H1 (cell line): ENCODE measurements around the gene SKAP2. TPM values are rescaled to one million over a fixed set of nuclear protein-coding genes. Genes with fewer than 3 reads are reported as not detected.

Source experiments
- CTCF ChIA-PET: fragments of 300-600 bp; sonication (Branson Sonifier 250); formaldehyde crosslinking; loops from one replicate; lab custom pipeline; 2021; ENCODE audit not compliant: partially characterized antibody; lab: Charles Lee
- POLR2A ChIA-PET: fragments of 300-600 bp; sonication (Branson Sonifier 250); formaldehyde crosslinking; loops from one replicate; lab custom pipeline; 2021; ENCODE audit warnings: inconsistent platforms; ENCODE audit not compliant: partially characterized antibody; lab: Charles Lee
- DNase-seq, 2 experiments: peaks; one replicate each; pipeline versions ENCODE4 v3.0.0 to v3.0.0-alpha.2; 2010 to 2022; ENCODE audit warnings: low spot score in 2 of 2, low read depth in 1 of 2, mixed read lengths in 1 of 2
- FAIRE-seq: peaks from 2 replicates; lab custom pipeline; 2011; peaks lifted over from hg19 to GRCh38; lab: Jason Lieb, UNC
- H2AFZ ChIP-seq: 2 replicates; pipeline ENCODE4 v1.8.1; 2012; ENCODE audit warnings: low read length, inconsistent platforms
- H2AK5ac ChIP-seq: 2 replicates; pipeline ENCODE4 v1.6.1; 2013; ENCODE audit warnings: low read depth, low read length
- H2BK120ac ChIP-seq: replicated peaks from 2 replicates; pipeline ENCODE3; 2013; ENCODE audit warnings: low read depth, low read length, inconsistent platforms
- H2BK12ac ChIP-seq: 2 replicates; pipeline ENCODE4 v1.6.1; 2013; ENCODE audit warnings: low read depth, low read length
- H2BK15ac ChIP-seq: 2 replicates; pipeline ENCODE4 v1.6.1; 2013; ENCODE audit warnings: low read length
- H2BK20ac ChIP-seq: 2 replicates; pipeline ENCODE4 v1.6.1; 2013; ENCODE audit warnings: low read length
- H2BK5ac ChIP-seq: 2 replicates; pipeline ENCODE4 v1.6.1; 2013; ENCODE audit warnings: low read depth, low read length
- H3K14ac ChIP-seq: 2 replicates; pipeline ENCODE4 v1.6.1; 2013; ENCODE audit warnings: inconsistent platforms; ENCODE audit not compliant: insufficient read length
- H3K18ac ChIP-seq: 2 replicates; pipeline ENCODE4 v1.6.1; 2013; ENCODE audit warnings: low read length; ENCODE audit errors: extremely low read depth
- H3K23ac ChIP-seq: 2 replicates; pipeline ENCODE4 v1.6.1; 2013; ENCODE audit warnings: inconsistent platforms; ENCODE audit not compliant: insufficient read length
- H3K23me2 ChIP-seq: 2 replicates; pipeline ENCODE4 v1.6.1; 2013; ENCODE audit warnings: low read depth, low read length
- H3K27ac ChIP-seq: 2 replicates; pipeline ENCODE4 v1.6.1; 2011; ENCODE audit warnings: low read depth, low read length, inconsistent platforms
- H3K27me3 ChIP-seq, 4 experiments: replicated peaks in 1 of 4; 1 replicate in 1 of 4; 2 replicates in 3 of 4; pipeline versions ENCODE4 v1.6.1 to v1.8.1; 2011 to 2013; ENCODE audit warnings: low read length in 3 of 4, mild to moderate bottlenecking in 3 of 4, inconsistent platforms in 2 of 4, mixed read lengths in 2 of 4, moderate library complexity in 1 of 4; ENCODE audit not compliant: control insufficient read depth in 3 of 4, insufficient read depth in 3 of 4; ENCODE audit errors: extremely low read depth in 1 of 4
- H3K36me3 ChIP-seq, 4 experiments: 2 replicates each; pipeline versions ENCODE4 v1.6.1 to v1.8.1; 2011 to 2013; ENCODE audit warnings: mild to moderate bottlenecking in 4 of 4, low read length in 3 of 4, moderate library complexity in 2 of 4, control low read depth in 1 of 4, inconsistent platforms in 1 of 4; ENCODE audit not compliant: insufficient read depth in 4 of 4, control insufficient read depth in 2 of 4
- H3K4ac ChIP-seq: replicated peaks from 2 replicates; pipeline ENCODE3; 2013; ENCODE audit warnings: low read length, low read depth, mixed read lengths, inconsistent platforms; ENCODE audit not compliant: insufficient read length
- H3K4me1 ChIP-seq, 4 experiments: replicated peaks in 1 of 4; 1 replicate in 1 of 4; 2 replicates in 3 of 4; pipeline versions ENCODE4 v1.6.1 to v1.8.1; 2011 to 2013; ENCODE audit warnings: low read length in 3 of 4, inconsistent platforms in 2 of 4, mixed read lengths in 1 of 4; ENCODE audit not compliant: insufficient read depth in 4 of 4, control insufficient read depth in 3 of 4
- H3K4me2 ChIP-seq, 2 experiments: 2 replicates each; pipeline versions ENCODE4 v1.6.1 to v1.8.1; 2011 to 2013; ENCODE audit warnings: low read depth in 2 of 2, low read length in 2 of 2, control low read depth in 1 of 2, inconsistent platforms in 1 of 2, mild to moderate bottlenecking in 1 of 2; ENCODE audit not compliant: insufficient read depth in 1 of 2
- H3K4me3 ChIP-seq, 4 experiments: fragments of 200-600, 300-600 bp in 1 of 4; sonication (generic), shearing (Covaris generic), sonication (Bioruptor Twin) in 1 of 4; 2 replicates each; pipeline versions ENCODE4 v1.5.1 to v1.8.1; 2011 to 2016; ENCODE audit warnings: low read length in 4 of 4, low read depth in 3 of 4, control low read depth in 2 of 4, inconsistent platforms in 2 of 4, mild to moderate bottlenecking in 2 of 4, mixed read lengths in 1 of 4, moderate library complexity in 1 of 4; ENCODE audit not compliant: insufficient read depth in 2 of 4; ENCODE audit errors: extremely low read depth in 1 of 4
- H3K56ac ChIP-seq: replicated peaks from 2 replicates; pipeline ENCODE3; 2013; ENCODE audit warnings: low read depth, mild to moderate bottlenecking, mixed read lengths, low read length, inconsistent platforms; ENCODE audit not compliant: insufficient read length
- H3K79me1 ChIP-seq: 2 replicates; pipeline ENCODE4 v1.6.1; 2013; ENCODE audit warnings: low read depth, low read length, control low read depth
- H3K79me2 ChIP-seq, 2 experiments: 2 replicates each; pipeline versions ENCODE4 v1.6.1 to v1.8.1; 2012 to 2013; ENCODE audit warnings: low read length in 2 of 2, mild to moderate bottlenecking in 2 of 2, inconsistent platforms in 1 of 2; ENCODE audit not compliant: insufficient read depth in 2 of 2, control insufficient read depth in 1 of 2
- H3K9ac ChIP-seq, 4 experiments: replicated peaks in 1 of 4; 1 replicate in 1 of 4; 2 replicates in 3 of 4; pipeline versions ENCODE4 v1.6.1 to v1.8.1; 2011 to 2013; ENCODE audit warnings: low read depth in 3 of 4, low read length in 3 of 4, control low read depth in 2 of 4, mild to moderate bottlenecking in 2 of 4, moderate library complexity in 2 of 4, inconsistent platforms in 1 of 4; ENCODE audit errors: extremely low read depth in 1 of 4
- H3K9me3 ChIP-seq, 2 experiments: 2 replicates each; pipeline versions ENCODE4 v1.6.1 to v1.8.1; 2012 to 2013; ENCODE audit warnings: mild to moderate bottlenecking in 2 of 2, moderate library complexity in 2 of 2, control low read depth in 1 of 2, inconsistent platforms in 1 of 2, low read depth in 1 of 2, low read length in 1 of 2, mixed read lengths in 1 of 2; ENCODE audit not compliant: insufficient read depth in 2 of 2
- H4K20me1 ChIP-seq, 2 experiments: replicated peaks in 1 of 2; 2 replicates each; pipeline versions ENCODE3 to v1.8.1; 2011 to 2013; ENCODE audit warnings: inconsistent platforms in 2 of 2, low read length in 2 of 2, mild to moderate bottlenecking in 1 of 2; ENCODE audit not compliant: insufficient read depth in 2 of 2, control insufficient read depth in 1 of 2
- H4K5ac ChIP-seq: 2 replicates; pipeline ENCODE4 v1.6.1; 2013; ENCODE audit warnings: low read length, low read depth, mixed read lengths, inconsistent platforms; ENCODE audit not compliant: insufficient read length
- H4K8ac ChIP-seq: 2 replicates; pipeline ENCODE4 v1.8.0; 2013; ENCODE audit warnings: mild to moderate bottlenecking, moderate library complexity, low read length, inconsistent platforms; ENCODE audit not compliant: insufficient read depth; ENCODE audit errors: extremely low read depth
- H4K91ac ChIP-seq: replicated peaks from 2 replicates; pipeline ENCODE3; 2013; ENCODE audit warnings: low read length, mixed read lengths, inconsistent platforms; ENCODE audit not compliant: insufficient read length
- BCL11A ChIP-seq, 2 experiments: IDR thresholded peaks; one replicate each; pipeline ENCODE4 v1.6.1; 2011; ENCODE audit warnings: low read depth in 2 of 2, low read length in 2 of 2, mild to moderate bottlenecking in 2 of 2
- CHD1 ChIP-seq: IDR thresholded peaks from 2 replicates; pipeline ENCODE4 v1.6.1; 2012; ENCODE audit warnings: low read depth, low read length, improper control_type of control experiment
- KDM4A ChIP-seq: IDR thresholded peaks from one replicate; pipeline ENCODE4 v1.7.1; 2012; ENCODE audit warnings: low read depth, mild to moderate bottlenecking, moderate library complexity, low read length, inconsistent platforms; ENCODE audit not compliant: severe bottlenecking
- PHF8 ChIP-seq: fragments of 200-600 bp; sonication (generic); conservative IDR thresholded peaks from 2 replicates; pipeline ENCODE4 v1.7.1; 2012; ENCODE audit warnings: low read depth, mild to moderate bottlenecking, inconsistent platforms, low read length, moderate library complexity
- POU5F1 ChIP-seq: IDR thresholded peaks from 2 replicates; pipeline ENCODE4 v1.6.1; 2011; ENCODE audit warnings: low read depth, mild to moderate bottlenecking, low read length, moderate library complexity
- RFX5 ChIP-seq: IDR thresholded peaks from 2 replicates; pipeline ENCODE4 v1.6.1; 2011; ENCODE audit warnings: low read depth, low read length, improper control_type of control experiment, borderline replicate concordance
- SP1 ChIP-seq: IDR thresholded peaks from 2 replicates; pipeline ENCODE4 v1.6.1; 2011; ENCODE audit warnings: low read depth, low read length
- SP2 ChIP-seq: IDR thresholded peaks from 2 replicates; pipeline ENCODE4 v1.6.1; 2012; ENCODE audit warnings: mild to moderate bottlenecking, low read length, inconsistent platforms
- TAF1 ChIP-seq: IDR thresholded peaks from 2 replicates; pipeline ENCODE4 v1.6.1; 2011; ENCODE audit warnings: mild to moderate bottlenecking, low read depth, low read length
- TAF7 ChIP-seq: optimal IDR thresholded peaks from 2 replicates; pipeline ENCODE3; 2011; ENCODE audit warnings: low read depth, mild to moderate bottlenecking, inconsistent platforms, low read length, moderate library complexity, borderline replicate concordance
- WGBS, 2 experiments: shearing (Covaris generic) in 1 of 2; methylation state at CpG; one replicate each; pipeline versions ENCODE4 v1.1.6 to v1.1.7; 2013 to 2015; ENCODE audit warnings: low lambda C conversion rate in 2 of 2, mixed read lengths in 2 of 2, inconsistent platforms in 1 of 2, low coverage in 1 of 2, missing lambda C conversion rate in 1 of 2; ENCODE audit not compliant: insufficient replicate concordance in 2 of 2, insufficient coverage in 1 of 2, insufficient read length in 1 of 2; ENCODE audit errors: extremely low coverage in 1 of 2, missing lambda C conversion rate in 1 of 2; 5-methylcytosine and 5-hydroxymethylcytosine counted together
- polyA plus RNA-seq, 7 experiments: library from polyadenylated mRNA; depleted of rRNA in 3 of 7; stranded (reverse) in 5 of 7; unstranded in 2 of 7; fragments of >200 nt in 5 of 7; fragments of 200-250 nt in 2 of 7; gene quantifications; 1 replicate in 5 of 7; 2 replicates in 1 of 7; 4 replicates in 1 of 7; pipeline versions ENCODE4 v1.2.1 to v1.2.3, GENCODE V29; 2011 to 2013; ENCODE audit warnings: missing spikeins in 2 of 7, mixed read lengths in 2 of 7
- total RNA-seq: library from RNA; stranded (reverse); fragmentation: NEBNext Ultra II Directional; extraction: Animal tissue kit (Norgen Biotek cat#: 25700); gene quantifications from 2 replicates; pipeline ENCODE4 v1.2.1, GENCODE V29; 2021

The SKAP2 gene
- total and polyA plus RNA-seq, 2 of the 8 experiments (the other 6 are each of a cell fraction or from before 2014, with no cell fraction given), result 0.53 to 5.1 TPM

- FAIRE-seq, result no peak
- no peak overlapping the region for H4K91ac ChIP-seq
- H3K23me2 ChIP-seq, result no peaks in the 10 kb centered on the region
- no peak overlapping the region for H3K4me2 ChIP-seq
- CTCF ChIA-PET, result interaction anchor here (0.6 to 1.3 kb wide), 2 partner anchors 296 to 322 kb away, joined by 3 read pairs; no protein-coding TSS in a partner anchor
- no peak overlapping the region for H3K56ac ChIP-seq
- H3K4me1 ChIP-seq, result no peaks in the 10 kb centered on the region
- no peak overlapping the region for H2BK20ac ChIP-seq
- no peak overlapping the region for H3K4ac ChIP-seq
- H2AFZ ChIP-seq, result no peak overlapping the region
- no peak overlapping the region for H2BK120ac ChIP-seq
- H3K4me3 ChIP-seq, result no peak overlapping the region
- no peak for DNase-seq
- no peak overlapping the region for H3K9ac ChIP-seq
- H3K79me1 ChIP-seq, result no peaks in the 10 kb centered on the region
- WGBS, 2 experiments, result 94% methylated on average over 2 of the region's 2 CpGs; no CpG with 5 or more reads in 1 of the 2 experiments
- no peak overlapping the region for H2BK15ac ChIP-seq
- no peak overlapping the region for H3K23ac ChIP-seq
- POLR2A ChIA-PET, result no interaction called here
- H3K14ac ChIP-seq, result no peak overlapping the region
- no peak overlapping the region for H4K5ac ChIP-seq
- H4K8ac ChIP-seq, result no peak overlapping the region
- no peaks in the 10 kb centered on the region for H3K36me3 ChIP-seq
- H3K18ac ChIP-seq, result no peak overlapping the region
- H2BK12ac ChIP-seq, result no peak overlapping the region
- H4K20me1 ChIP-seq, result no peaks in the 10 kb centered on the region
- H3K27ac ChIP-seq, result no peak overlapping the region
- H3K27me3 ChIP-seq, result no peaks in the 10 kb centered on the region
- no peak overlapping the region for H2AK5ac ChIP-seq
- H3K9me3 ChIP-seq, result no peaks in the 10 kb centered on the region
- no peaks in the 10 kb centered on the region for H3K79me2 ChIP-seq
- H2BK5ac ChIP-seq, result no peak overlapping the region
- TF ChIP-seq CHD1 (no peak), BCL11A (IDR thresholded peaks at IDR 0.05; ENCODE audit: low read depth in 2 of 2, low read length in 2 of 2) (no peak), POU5F1 (no peak), TAF7 (no peak), KDM4A (no peak), RFX5 (no peak), TAF1 (no peak), SP2 (no peak), PHF8 (no peak), SP1 (no peak)
Observed at GRCh38 chr7:26673271-26673670, 191.1 kb downstream of the SKAP2 start.
